ENCODE measurements around the gene NME4. TPM values are rescaled to one million over a fixed set of nuclear protein-coding genes. Genes with fewer than 3 reads are reported as not detected.

Gene NME4
- total and polyA plus RNA-seq, 8 donors, result 72.3 to 199 (median 158) TPM

GRCh38 chr16:399340-400019, 2.5 kb downstream of the NME4 start:
- DNase-seq, result no peak
- Histone ChIP-seq H3K27ac (peak overlapping the region in 1 of 2 donors; percentile 88), H3K4me1 (peaks cover 6 to 43% of the 10 kb centered on the region in 2 donors), H3K4me3 (no peak overlapping the region), H3K9me3 (no peaks in the 10 kb centered on the region), H3K27me3 (no peaks in the 10 kb centered on the region), H3K36me3 (no peaks in the 10 kb centered on the region)
- intact Hi-C loops (cut with DNase I), result no loop called here
- ATAC-seq, result no peak
- TF ChIP-seq CTCF (IDR thresholded peaks at IDR 0.05), result no peak

GRCh38 chr16:400061-400591, 3.1 kb downstream of the NME4 start:
- Histone ChIP-seq H3K27ac (peak overlapping the region in 1 of 2 donors; percentile 88), H3K27me3 (no peaks in the 10 kb centered on the region), H3K4me3 (peak overlapping the region in 1 of 2 donors; percentile 83), H3K36me3 (no peaks in the 10 kb centered on the region), H3K4me1 (peaks cover 6 to 43% of the 10 kb centered on the region in 2 donors), H3K9me3 (no peaks in the 10 kb centered on the region)
- TF ChIP-seq CTCF (IDR thresholded peaks at IDR 0.05), result no peak
- no peak for ATAC-seq
- intact Hi-C loops (cut with DNase I), result no loop called here
- DNase-seq, result no peak

- Histone ChIP-seq H3K27me3 (no peaks in the 10 kb centered on the region), H3K36me3 (peaks cover 0 to under 1% of the 10 kb centered on the region in 2 donors), H3K9me3 (no peaks in the 10 kb centered on the region), H3K27ac (peak within 1 kb of the TSS; percentile 84 to 88), H3K4me1 (peaks cover 6 to 33% of the 10 kb centered on the region in 2 donors), H3K4me3 (peak within 1 kb of the TSS; percentile 58 to 83)
- intact Hi-C loops (cut with DNase I), result no loop called here
- ATAC-seq (peak; percentile 95), DNase-seq (peak; percentile 90 to 99 (median 96))
- TF ChIP-seq CTCF (IDR thresholded peaks at IDR 0.05), result peak in 1 of 2 donors; percentile 19
Observed at GRCh38 chr16:401468-402348, 4.7 kb downstream of the NME4 start, which contains the start of gene DECR2. Gene DECR2, plus strand, starts transcription at chr16:401885. Its CDS starts 79 bp downstream, at chr16:401964.

GRCh38 chr16:404971-405486, 8.0 kb downstream of the NME4 start:
- Histone ChIP-seq H3K36me3 (peaks cover 0 to 8% of the 10 kb centered on the region in 2 donors), H3K27me3 (no peaks in the 10 kb centered on the region), H3K27ac (no peak overlapping the region), H3K4me1 (peaks cover 6 to 16% of the 10 kb centered on the region in 2 donors), H3K9me3 (no peaks in the 10 kb centered on the region), H3K4me3 (no peak overlapping the region)
- intact Hi-C loops (cut with DNase I), result no loop called here
- DNase-seq (no peak), ATAC-seq (no peak)
- TF ChIP-seq CTCF (IDR thresholded peaks at IDR 0.05), result no peak
